HG03097 (cell line): ENCODE measurements around the gene TPST2.
A peak's percentile ranks its signal among the peaks of the same experiment; 100 is the strongest.
"Not testable (repeated sequence)": the region's sequence is repeated elsewhere in the genome, so short reads cannot be mapped to it uniquely, and the experiment has no call there.

Experiments used
- ATAC-seq: cut with Tn5 transposase; IDR thresholded peaks from one replicate; pipeline ENCODE4 v1.9.1; 2021; ENCODE audit not compliant: unreplicated experiment, low FRiP score

TPST2 gene

GRCh38 chr22:26536762-26537134, 53.2 kb downstream of the TPST2 start:
- ATAC-seq, result no peak

GRCh38 chr22:26536056-26536761, 53.7 kb downstream of the TPST2 start:
- no peak for ATAC-seq

- no peak for ATAC-seq
These were observed 54.4 kb downstream of the TPST2 start for GRCh38 chr22:26535603-26535908.

- no peak for ATAC-seq
These were observed 54.9 kb downstream of the TPST2 start for GRCh38 chr22:26534874-26535602.

GRCh38 chr22:26534171-26534855, 55.6 kb downstream of the TPST2 start:
- ATAC-seq, result no peak

GRCh38 chr22:26529345-26529744, 60.6 kb downstream of the TPST2 start:
- ATAC-seq, result no peak

- not testable (repeated sequence) for ATAC-seq
These were observed 61.4 kb downstream of the TPST2 start for GRCh38 chr22:26528518-26528917.

GRCh38 chr22:26527574-26528465, 62.1 kb downstream of the TPST2 start:
- ATAC-seq, result no peak

GRCh38 chr22:26527167-26527566, 62.8 kb downstream of the TPST2 start:
- no peak for ATAC-seq

- ATAC-seq, result no peak
These were observed 63.9 kb downstream of the TPST2 start for GRCh38 chr22:26525946-26526564.

GRCh38 chr22:26524870-26525269, 65.1 kb downstream of the TPST2 start:
- ATAC-seq, result no peak

- no peak for ATAC-seq
These were observed 67.3 kb downstream of the TPST2 start for GRCh38 chr22:26522592-26522991.

- no peak for ATAC-seq
These were observed 67.9 kb downstream of the TPST2 start for GRCh38 chr22:26522012-26522411.

- ATAC-seq, result no peak
These were observed 72.5 kb downstream of the TPST2 start for GRCh38 chr22:26517429-26517828.

- no peak for ATAC-seq
These were observed 73.4 kb downstream of the TPST2 start for GRCh38 chr22:26516503-26516902.

GRCh38 chr22:26515931-26516330, 74.0 kb downstream of the TPST2 start:
- ATAC-seq, result no peak

- ATAC-seq, result no peak
These were observed 75.3 kb downstream of the TPST2 start for GRCh38 chr22:26514419-26515161.

GRCh38 chr22:26513838-26514237, 76.1 kb downstream of the TPST2 start:
- ATAC-seq, result no peak

- peak; percentile 91 for ATAC-seq
These were observed 77.7 kb downstream of the TPST2 start, which contains the start of gene TFIP11 for GRCh38 chr22:26512149-26512793. TFIP11 (minus strand) TSS chr22:26512473; CDS start chr22:26510272, 2,201 bp downstream.
